ENCODE measurements around the gene MLPH.

DNA sequence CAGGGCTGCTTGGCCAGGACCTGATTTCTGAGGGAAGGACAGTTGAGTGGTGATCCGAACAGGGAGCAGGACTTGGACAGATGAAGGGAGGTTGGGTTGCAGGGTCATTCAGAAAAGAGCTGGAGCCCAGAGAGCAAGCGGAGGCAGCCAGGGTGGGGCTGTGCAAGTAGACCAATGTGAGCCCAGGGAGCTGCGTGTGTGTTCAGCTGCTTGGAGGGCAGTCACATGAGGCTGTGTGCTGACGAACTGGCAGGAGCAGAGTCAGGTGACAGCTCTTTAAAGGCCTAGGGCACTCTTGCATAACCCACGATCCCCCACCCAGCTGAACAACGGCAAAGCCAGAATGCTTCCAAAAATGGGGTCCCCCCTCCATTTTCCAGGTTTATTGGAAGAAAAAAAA, 4.6 kb upstream of the MLPH start:
- TF ChIP-seq, protein P1, sequence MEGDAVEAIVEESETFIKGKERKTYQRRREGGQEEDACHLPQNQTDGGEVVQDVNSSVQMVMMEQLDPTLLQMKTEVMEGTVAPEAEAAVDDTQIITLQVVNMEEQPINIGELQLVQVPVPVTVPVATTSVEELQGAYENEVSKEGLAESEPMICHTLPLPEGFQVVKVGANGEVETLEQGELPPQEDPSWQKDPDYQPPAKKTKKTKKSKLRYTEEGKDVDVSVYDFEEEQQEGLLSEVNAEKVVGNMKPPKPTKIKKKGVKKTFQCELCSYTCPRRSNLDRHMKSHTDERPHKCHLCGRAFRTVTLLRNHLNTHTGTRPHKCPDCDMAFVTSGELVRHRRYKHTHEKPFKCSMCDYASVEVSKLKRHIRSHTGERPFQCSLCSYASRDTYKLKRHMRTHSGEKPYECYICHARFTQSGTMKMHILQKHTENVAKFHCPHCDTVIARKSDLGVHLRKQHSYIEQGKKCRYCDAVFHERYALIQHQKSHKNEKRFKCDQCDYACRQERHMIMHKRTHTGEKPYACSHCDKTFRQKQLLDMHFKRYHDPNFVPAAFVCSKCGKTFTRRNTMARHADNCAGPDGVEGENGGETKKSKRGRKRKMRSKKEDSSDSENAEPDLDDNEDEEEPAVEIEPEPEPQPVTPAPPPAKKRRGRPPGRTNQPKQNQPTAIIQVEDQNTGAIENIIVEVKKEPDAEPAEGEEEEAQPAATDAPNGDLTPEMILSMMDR (conservative IDR thresholded peaks at IDR 0.05) = no peak
- TF ChIP-seq EZH2 (IDR thresholded peaks at IDR 0.05; ENCODE audit: low read depth) = no peak

Data from PC-9 (cell line).